ENCODE results near the gene CMTM7. TPM values are rescaled to one million over a fixed set of nuclear protein-coding genes. Genes with fewer than 3 reads are reported as not detected.

Gene CMTM7
- total and polyA plus RNA-seq, 2 of the 13 experiments (the other 11 are each of a cell fraction or from before 2014, with no cell fraction given) = 20.9 to 21.4 TPM

- TF ChIP-seq SNAPC4 (CRISPR knock-in tag; IDR thresholded peaks at IDR 0.05) = no peak
- TF ChIP-seq ZNF784 (CRISPR knock-in tag; IDR thresholded peaks at IDR 0.05; ENCODE audit: borderline replicate concordance) = peak; percentile 47; the same call in 1 of the 2 replicates
- TF ChIP-seq ZBTB44 (CRISPR knock-in tag; IDR thresholded peaks at IDR 0.05) = peak; percentile 57; the same call in 1 of the 2 replicates
- TF ChIP-seq ZNF576 (CRISPR knock-in tag; IDR thresholded peaks at IDR 0.05) = no peak
- TF ChIP-seq SUZ12 (IDR thresholded peaks at IDR 0.05; ENCODE audit: low read depth, low read length) = no peak
- TF ChIP-seq ZNF530 (CRISPR knock-in tag; IDR thresholded peaks at IDR 0.05; ENCODE audit: low read depth) = no peak
- no peak for TF ChIP-seq ZIK1 (CRISPR knock-in tag; IDR thresholded peaks at IDR 0.05; ENCODE audit: borderline replicate concordance, low read depth)
- peak; percentile 92 for TF ChIP-seq ZSCAN22 (CRISPR knock-in tag; IDR thresholded peaks at IDR 0.05)
- no peak for TF ChIP-seq ZBTB49 (CRISPR knock-in tag; IDR thresholded peaks at IDR 0.05; ENCODE audit: borderline replicate concordance)
- TF ChIP-seq IKZF1 (IDR thresholded peaks at IDR 0.05) = no peak
- no peak for TF ChIP-seq ZHX2 (IDR thresholded peaks at IDR 0.05; ENCODE audit: low read depth)
- TF ChIP-seq ZHX2 (CRISPR knock-in tag; IDR thresholded peaks at IDR 0.05; ENCODE audit: borderline replicate concordance) = 0 out of 2 replicates have a peak, but pooled peaks have one; percentile 22
- no peak; the same call in 1 of the 2 replicates for TF ChIP-seq RNF2 (conservative IDR thresholded peaks at IDR 0.05; ENCODE audit: low read depth)
Measured at GRCh38 chr3:32401556-32402081, 10.0 kb downstream of the CMTM7 start (continued).
